ENCODE measurements around the gene CLSTN2.

DNA sequence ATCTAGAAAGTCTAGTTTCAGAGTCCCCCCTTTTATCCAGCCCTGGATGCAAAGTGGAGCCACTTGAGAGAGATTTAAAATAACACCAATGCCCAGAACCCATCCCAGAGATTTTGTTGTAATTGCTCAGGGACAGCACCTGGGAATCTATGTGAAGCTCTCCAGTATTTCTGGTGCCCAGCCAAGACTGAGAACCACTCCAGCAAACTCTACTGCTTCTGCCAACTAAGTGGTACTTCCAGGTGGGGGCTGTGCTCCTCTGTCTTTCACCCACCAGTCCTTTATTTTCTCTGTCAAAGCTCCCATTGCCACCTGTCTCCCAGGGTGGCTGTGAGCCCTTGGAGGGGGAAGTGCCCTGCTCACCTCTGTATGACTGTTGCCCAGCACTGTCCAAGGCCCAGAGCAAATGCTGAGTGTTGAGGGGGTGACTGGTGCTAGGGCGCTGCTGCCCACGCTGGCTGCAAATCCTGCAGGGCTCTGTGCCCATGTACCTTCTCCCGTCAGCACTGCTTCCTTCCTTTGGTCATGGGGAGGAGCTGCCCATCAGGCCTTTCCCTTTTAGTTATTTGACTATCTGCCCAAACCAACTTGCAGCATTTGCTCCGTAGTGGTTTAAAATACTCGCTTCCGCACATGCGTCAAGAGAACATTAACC, 9.4 kb downstream of the CLSTN2 start:
- TF ChIP-seq, protein P1, sequence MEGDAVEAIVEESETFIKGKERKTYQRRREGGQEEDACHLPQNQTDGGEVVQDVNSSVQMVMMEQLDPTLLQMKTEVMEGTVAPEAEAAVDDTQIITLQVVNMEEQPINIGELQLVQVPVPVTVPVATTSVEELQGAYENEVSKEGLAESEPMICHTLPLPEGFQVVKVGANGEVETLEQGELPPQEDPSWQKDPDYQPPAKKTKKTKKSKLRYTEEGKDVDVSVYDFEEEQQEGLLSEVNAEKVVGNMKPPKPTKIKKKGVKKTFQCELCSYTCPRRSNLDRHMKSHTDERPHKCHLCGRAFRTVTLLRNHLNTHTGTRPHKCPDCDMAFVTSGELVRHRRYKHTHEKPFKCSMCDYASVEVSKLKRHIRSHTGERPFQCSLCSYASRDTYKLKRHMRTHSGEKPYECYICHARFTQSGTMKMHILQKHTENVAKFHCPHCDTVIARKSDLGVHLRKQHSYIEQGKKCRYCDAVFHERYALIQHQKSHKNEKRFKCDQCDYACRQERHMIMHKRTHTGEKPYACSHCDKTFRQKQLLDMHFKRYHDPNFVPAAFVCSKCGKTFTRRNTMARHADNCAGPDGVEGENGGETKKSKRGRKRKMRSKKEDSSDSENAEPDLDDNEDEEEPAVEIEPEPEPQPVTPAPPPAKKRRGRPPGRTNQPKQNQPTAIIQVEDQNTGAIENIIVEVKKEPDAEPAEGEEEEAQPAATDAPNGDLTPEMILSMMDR (IDR thresholded peaks at IDR 0.05; ENCODE audit: poor library complexity), result no peak
- TF ChIP-seq EZH2 (IDR thresholded peaks at IDR 0.05; ENCODE audit: borderline replicate concordance), result no peak
- no peak for TF ChIP-seq EZH2phosphoT487 (IDR thresholded peaks at IDR 0.05; ENCODE audit: low read depth, severe bottlenecking, unreplicated experiment)

Measured in hepatocyte (in vitro differentiated cells).